HFF-Myc (cell line): Measurements from ENCODE around the gene MTHFSD.

Experiments
- DNase-seq: peaks from one replicate; pipeline ENCODE4 v3.0.0-alpha.2; 2011; ENCODE audit warnings: low read depth; ENCODE audit errors: extremely low read depth
- H3K4me3 ChIP-seq: replicated peaks from 2 replicates; pipeline ENCODE4 v1.5.1; 2011; ENCODE audit warnings: low read depth, mild to moderate bottlenecking, control low read depth, low read length
- CTCF ChIP-seq: IDR thresholded peaks from 2 replicates; pipeline ENCODE4 v1.5.1; 2012; ENCODE audit warnings: mild to moderate bottlenecking, low read depth, low read length, control low read depth; ENCODE audit errors: missing control alignments

Gene MTHFSD

DNA sequence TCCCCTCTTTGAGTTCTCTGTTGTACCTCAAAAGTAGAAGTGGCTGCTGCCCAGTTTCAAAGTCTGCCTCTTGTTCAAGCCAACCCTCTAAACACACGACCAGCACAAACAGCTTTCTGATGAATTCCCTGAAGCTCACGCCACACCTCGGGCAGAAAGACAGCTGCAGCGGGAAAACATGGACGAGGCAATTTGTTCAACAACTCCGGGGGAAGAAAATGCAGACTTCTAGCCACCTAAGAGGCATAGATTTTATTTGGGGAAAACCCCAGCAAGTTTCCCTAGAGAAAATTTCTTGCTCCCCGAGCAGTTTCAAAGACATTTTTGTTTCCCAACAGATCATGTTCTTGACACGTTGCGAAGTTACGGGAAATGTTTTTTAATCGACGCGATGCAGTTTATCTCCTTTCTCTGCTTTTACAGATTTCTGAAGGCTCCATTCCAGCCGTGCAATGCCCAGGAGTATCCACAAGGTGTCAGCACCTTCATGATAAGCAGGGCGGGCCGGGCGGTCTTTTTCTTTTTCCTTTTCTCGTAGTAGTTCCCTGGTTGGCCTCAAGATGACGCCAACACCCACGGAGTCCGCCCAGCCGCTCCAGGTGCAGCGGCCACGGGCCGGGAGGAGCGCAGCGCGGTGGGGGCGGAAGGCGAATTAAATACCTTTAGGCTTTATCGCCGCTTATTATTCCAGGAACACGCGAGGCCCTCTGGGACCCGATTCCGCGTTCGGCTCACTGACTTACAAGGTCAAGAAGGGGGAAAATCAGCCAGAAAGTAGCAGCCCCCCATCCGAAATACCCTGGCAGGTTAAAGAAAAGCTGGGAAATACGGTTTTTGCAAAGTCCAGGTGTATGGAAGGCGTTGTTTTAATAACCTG, 8.7 kb upstream of the MTHFSD start:
- peak; percentile 100 for TF ChIP-seq CTCF
- peak; percentile 79 for DNase-seq
- peak overlapping the region; percentile 16 for H3K4me3 ChIP-seq

DNA sequence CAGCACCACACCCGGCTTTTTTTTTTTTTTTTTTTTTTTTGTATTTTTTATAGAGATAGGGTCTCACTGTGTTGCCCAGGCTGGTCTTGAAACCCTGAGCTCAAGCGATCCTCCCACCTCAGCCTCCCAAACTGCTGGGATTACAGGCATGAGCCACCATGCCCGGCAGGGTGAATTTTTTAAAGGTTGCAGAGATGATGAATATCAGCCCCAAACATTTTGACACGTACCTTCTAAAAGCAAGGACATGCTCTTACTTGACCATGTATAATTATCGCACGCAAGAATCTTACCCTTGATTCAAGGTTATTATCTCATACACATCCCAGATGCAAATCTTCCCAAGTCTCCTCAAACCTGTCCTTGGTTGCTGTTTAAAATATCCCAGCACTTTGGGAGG, 7.3 kb upstream of the MTHFSD start:
- TF ChIP-seq CTCF = no peak
- H3K4me3 ChIP-seq = no peak overlapping the region
- DNase-seq = no peak

- DNase-seq = no peak
- no peak overlapping the region for H3K4me3 ChIP-seq
- TF ChIP-seq CTCF = no peak
These were observed 4.8 kb upstream of the MTHFSD start for GRCh38 chr16:86559802-86560305.

DNA sequence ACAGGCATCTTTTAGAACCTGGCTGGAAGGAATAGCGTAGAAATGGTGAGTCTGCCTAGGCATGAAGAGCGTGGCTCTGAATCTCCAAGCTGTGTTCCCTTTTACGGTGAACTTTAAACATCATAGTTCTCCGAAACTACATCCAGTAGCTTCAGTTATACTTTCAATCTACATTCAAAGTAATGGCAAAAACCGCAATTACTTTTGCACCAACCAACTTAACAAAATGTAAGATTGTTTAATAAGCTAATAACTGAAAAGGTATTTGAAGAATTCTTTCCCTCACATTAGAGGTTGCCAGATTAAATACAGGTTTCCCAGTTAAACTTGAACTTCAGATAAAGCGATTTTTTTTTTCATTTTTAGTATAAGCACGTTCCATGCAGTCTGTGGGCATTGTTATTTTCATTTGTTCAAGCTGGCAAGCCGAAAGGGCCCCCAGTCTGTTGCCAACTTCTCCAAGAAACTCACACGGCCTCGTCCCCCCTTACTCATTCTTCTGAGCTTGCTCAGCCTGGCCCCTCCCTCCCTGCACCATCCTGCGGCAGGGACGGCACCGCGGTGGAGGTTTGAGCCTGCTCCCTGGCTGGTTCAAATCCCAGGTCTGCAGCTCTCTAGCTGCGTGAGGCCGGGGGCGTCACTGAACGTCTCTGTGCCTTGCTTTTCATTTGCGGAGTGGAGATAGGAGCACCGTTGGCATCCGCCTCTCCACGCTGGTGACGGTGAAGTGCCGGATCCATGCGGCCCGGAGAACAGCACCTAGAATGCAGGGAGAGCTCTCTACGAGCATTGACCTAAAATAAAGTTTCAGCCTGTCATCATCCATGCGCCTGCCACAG, 3.5 kb upstream of the MTHFSD start:
- H3K4me3 ChIP-seq = no peak overlapping the region
- DNase-seq = no peak
- no peak for TF ChIP-seq CTCF

- DNase-seq = no peak
- H3K4me3 ChIP-seq = no peak overlapping the region
- no peak for TF ChIP-seq CTCF
These were observed 2.6 kb upstream of the MTHFSD start for GRCh38 chr16:86557587-86557986.

DNA sequence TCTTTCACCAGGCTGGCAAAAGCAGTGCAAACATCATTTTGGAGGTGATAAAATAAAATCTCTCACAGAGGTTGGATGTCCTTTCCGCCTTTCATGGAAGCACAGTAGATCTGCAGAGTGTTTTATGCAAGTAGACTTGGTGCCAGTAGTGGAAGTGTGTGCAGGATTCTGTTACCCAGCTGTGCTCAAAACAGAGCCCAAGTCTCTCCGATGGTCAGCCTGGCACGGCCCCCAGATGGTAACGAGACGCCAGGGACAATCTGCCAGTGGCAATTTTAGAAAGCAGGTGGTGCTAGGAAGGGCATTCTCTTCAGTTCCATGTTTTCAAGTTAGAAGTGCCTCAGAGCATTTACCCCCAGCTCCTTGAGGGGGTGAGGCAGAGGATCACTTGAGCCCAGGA, 1.5 kb upstream of the MTHFSD start:
- no peak for DNase-seq
- TF ChIP-seq CTCF = no peak
- H3K4me3 ChIP-seq = no peak overlapping the region
